ENCODE measurements around the gene RIMS3. TPM values are rescaled to one million over a fixed set of nuclear protein-coding genes. Genes with fewer than 3 reads are reported as not detected.

Gene RIMS3
- total RNA-seq, 1 donor from 2014 or later = 2.9 TPM

DNA sequence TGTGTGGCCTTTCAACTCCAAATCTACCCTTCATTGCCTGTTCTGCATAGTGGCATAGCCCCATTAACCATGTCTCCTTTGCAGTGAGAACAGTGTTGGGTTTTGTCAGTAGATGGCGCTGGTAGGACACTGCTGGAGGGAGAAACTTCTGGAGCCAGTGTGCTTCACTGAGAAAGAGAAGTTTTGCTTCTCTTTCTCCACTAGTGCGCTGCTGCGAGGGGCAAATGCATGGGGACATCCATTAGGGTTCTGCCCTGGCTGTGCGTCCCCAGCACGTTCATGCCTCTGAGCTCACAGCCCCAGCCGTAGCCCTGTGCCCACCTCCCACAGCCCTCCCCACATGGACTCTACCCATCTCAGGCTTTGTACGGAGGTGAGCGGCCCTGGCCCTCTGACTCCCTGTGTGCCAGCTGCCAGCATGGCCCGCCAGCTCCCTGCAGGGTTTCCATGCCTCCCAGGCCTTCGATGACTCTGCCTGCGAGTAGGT, 53.1 kb downstream of the RIMS3 start:
- peak; percentile 21 for DNase-seq (ENCODE audit: low read depth)
- Histone ChIP-seq H3K36me3 (ENCODE audit: control insufficient read depth, insufficient read depth, low read length) (no peaks in the 10 kb centered on the region), H3K27me3 (ENCODE audit: control insufficient read depth, insufficient read depth, low read length) (no peaks in the 10 kb centered on the region), H3K4me3 (ENCODE audit: low read depth, low read length) (no peak overlapping the region)
- TF ChIP-seq, protein P1, sequence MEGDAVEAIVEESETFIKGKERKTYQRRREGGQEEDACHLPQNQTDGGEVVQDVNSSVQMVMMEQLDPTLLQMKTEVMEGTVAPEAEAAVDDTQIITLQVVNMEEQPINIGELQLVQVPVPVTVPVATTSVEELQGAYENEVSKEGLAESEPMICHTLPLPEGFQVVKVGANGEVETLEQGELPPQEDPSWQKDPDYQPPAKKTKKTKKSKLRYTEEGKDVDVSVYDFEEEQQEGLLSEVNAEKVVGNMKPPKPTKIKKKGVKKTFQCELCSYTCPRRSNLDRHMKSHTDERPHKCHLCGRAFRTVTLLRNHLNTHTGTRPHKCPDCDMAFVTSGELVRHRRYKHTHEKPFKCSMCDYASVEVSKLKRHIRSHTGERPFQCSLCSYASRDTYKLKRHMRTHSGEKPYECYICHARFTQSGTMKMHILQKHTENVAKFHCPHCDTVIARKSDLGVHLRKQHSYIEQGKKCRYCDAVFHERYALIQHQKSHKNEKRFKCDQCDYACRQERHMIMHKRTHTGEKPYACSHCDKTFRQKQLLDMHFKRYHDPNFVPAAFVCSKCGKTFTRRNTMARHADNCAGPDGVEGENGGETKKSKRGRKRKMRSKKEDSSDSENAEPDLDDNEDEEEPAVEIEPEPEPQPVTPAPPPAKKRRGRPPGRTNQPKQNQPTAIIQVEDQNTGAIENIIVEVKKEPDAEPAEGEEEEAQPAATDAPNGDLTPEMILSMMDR (IDR thresholded peaks at IDR 0.05; ENCODE audit: insufficient read depth, low read length, poor library complexity, severe bottlenecking) = peak; percentile 94

DNA sequence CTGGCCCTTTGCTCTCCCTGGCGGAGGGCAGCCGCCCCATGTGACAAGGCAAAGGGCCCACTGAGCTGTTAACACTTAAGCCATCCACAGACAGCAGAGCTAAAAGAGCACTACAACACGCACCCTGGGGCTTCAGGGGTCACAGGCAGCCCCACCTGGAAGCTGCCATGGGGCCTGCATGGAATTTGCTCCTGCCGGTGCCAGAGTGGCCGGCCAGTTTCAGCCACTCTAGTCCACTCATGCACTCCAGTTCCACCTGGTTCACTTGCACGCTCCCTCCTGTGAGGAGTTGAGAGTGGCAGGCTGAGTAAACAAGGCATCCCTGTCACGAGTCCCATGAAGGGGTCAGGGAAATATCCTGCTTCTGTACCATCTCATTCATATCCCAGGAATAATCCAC, 55.3 kb downstream of the RIMS3 start:
- DNase-seq (ENCODE audit: low read depth) = no peak
- TF ChIP-seq, protein P1 (IDR thresholded peaks at IDR 0.05; ENCODE audit: insufficient read depth, low read length, poor library complexity, severe bottlenecking) = no peak

DNA sequence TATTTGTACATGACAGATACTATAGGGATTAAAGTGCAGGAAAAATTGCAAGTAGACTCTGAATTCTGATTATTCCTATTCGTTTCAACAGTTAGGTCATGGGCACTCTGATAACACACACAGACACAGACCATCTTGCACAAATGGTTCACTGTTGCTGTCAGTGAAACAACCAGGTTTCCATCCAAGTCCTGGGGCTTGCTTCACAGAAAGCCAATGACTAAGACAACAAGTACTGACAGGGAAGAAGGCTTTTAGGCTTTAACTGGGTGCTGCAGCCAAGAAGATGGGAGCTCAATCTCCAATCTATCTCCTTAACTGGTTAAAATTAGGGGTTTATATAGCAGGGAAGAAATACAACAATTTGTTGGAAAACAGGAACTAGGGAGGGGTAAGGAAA, 57.6 kb downstream of the RIMS3 start:
- H3K36me3 ChIP-seq (ENCODE audit: control insufficient read depth, insufficient read depth, low read length) = no peaks in the 10 kb centered on the region
- no peaks in the 10 kb centered on the region for H3K27me3 ChIP-seq (ENCODE audit: control insufficient read depth, insufficient read depth, low read length)
- TF ChIP-seq, protein P1 (IDR thresholded peaks at IDR 0.05; ENCODE audit: insufficient read depth, low read length, poor library complexity, severe bottlenecking) = no peak
- no peak overlapping the region for H3K4me3 ChIP-seq (ENCODE audit: low read depth, low read length)
- no peak for DNase-seq (ENCODE audit: low read depth)

More for the DNA sequence above, 55.3 kb downstream of the RIMS3 start:
- Histone ChIP-seq H3K27me3 (ENCODE audit: control insufficient read depth, insufficient read depth, low read length) (no peaks in the 10 kb centered on the region), H3K4me3 (ENCODE audit: low read depth, low read length) (no peak overlapping the region), H3K36me3 (ENCODE audit: control insufficient read depth, insufficient read depth, low read length) (no peaks in the 10 kb centered on the region)

DNA sequence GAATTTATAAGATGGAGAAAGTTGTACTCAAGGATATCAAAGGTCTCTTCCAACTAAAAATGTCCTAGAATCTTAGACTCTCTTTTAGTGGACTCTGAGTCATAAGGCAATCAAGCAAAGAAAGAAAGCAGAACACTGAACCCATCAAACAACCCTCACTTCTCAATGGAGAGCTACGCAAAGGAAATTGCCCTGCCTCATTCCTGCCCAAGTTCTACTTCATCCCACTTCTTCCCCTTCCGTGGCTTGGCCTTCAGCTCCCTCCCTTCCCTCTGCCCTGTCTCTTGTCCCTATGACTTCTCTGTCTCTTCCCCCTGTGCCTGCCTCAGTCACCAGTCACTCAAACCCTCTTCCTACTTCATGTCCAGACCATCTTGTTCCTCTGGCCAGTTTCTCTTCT, 58.5 kb downstream of the RIMS3 start:
- TF ChIP-seq, protein P1 (IDR thresholded peaks at IDR 0.05; ENCODE audit: insufficient read depth, low read length, poor library complexity, severe bottlenecking) = no peak
- no peak overlapping the region for H3K4me3 ChIP-seq (ENCODE audit: low read depth, low read length)
- H3K36me3 ChIP-seq (ENCODE audit: control insufficient read depth, insufficient read depth, low read length) = no peaks in the 10 kb centered on the region
- no peak for DNase-seq (ENCODE audit: low read depth)
- H3K27me3 ChIP-seq (ENCODE audit: control insufficient read depth, insufficient read depth, low read length) = no peaks in the 10 kb centered on the region

DNA sequence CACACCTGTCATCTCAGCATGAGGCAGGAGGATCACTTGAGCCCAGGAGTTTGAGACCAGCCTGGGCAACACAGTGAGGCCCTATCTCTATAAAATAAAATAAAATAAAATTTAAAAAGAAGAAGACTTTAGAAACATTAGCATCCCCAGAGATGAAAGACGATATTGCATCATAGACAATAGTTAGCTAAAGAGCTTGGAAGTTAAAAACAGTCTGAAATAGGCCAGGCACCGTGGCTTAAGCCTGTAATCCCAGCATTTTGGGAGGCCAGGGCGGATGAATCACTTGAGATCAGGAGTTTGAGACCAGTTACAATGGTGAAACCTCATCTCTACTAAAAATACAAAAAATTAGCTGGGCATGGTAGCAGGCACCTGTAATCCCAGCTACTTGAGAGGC, 59.3 kb downstream of the RIMS3 start:
- DNase-seq (ENCODE audit: low read depth) = no peak
- Histone ChIP-seq H3K27me3 (ENCODE audit: control insufficient read depth, insufficient read depth, low read length) (no peaks in the 10 kb centered on the region), H3K36me3 (ENCODE audit: control insufficient read depth, insufficient read depth, low read length) (no peaks in the 10 kb centered on the region), H3K4me3 (ENCODE audit: low read depth, low read length) (no peak overlapping the region)
- TF ChIP-seq, protein P1 (IDR thresholded peaks at IDR 0.05; ENCODE audit: insufficient read depth, low read length, poor library complexity, severe bottlenecking) = no peak

DNA sequence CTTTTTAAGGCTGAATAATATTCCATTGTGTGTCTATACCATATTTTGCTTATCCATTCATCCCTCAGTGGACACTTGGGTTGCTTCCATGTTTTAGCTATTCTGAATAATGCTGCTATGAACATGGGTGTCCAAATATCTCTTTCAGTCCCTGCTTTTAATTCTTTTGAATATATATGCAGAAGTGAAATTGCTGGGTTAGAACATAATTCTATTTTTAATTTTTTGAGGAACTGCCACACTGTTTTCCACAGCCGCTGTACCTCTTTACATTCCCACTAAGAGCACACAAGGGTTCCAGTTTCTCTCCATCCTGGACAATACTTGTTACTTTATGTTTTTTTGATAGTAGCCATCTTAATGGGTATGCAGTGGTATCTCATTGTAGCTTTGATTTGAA, 65.6 kb downstream of the RIMS3 start:
- TF ChIP-seq, protein P1 (IDR thresholded peaks at IDR 0.05; ENCODE audit: insufficient read depth, low read length, poor library complexity, severe bottlenecking) = no peak
- no peak for DNase-seq (ENCODE audit: low read depth)
- Histone ChIP-seq H3K4me3 (ENCODE audit: low read depth, low read length) (no peak overlapping the region), H3K36me3 (ENCODE audit: control insufficient read depth, insufficient read depth, low read length) (no peaks in the 10 kb centered on the region), H3K27me3 (ENCODE audit: control insufficient read depth, insufficient read depth, low read length) (no peaks in the 10 kb centered on the region)

Data from kidney epithelial cell (primary cell).